Stromal cell of bone marrow (primary cell): ENCODE measurements around the gene ACLY.
"Not testable (repeated sequence)": the region's sequence is repeated elsewhere in the genome, so short reads cannot be mapped to it uniquely, and the experiment has no call there.

ENCODE experiments used
- DNase-seq: peaks from one replicate; pipeline ENCODE4 v3.0.0-alpha.2; 2012; ENCODE audit warnings: low read depth

ACLY gene

DNA sequence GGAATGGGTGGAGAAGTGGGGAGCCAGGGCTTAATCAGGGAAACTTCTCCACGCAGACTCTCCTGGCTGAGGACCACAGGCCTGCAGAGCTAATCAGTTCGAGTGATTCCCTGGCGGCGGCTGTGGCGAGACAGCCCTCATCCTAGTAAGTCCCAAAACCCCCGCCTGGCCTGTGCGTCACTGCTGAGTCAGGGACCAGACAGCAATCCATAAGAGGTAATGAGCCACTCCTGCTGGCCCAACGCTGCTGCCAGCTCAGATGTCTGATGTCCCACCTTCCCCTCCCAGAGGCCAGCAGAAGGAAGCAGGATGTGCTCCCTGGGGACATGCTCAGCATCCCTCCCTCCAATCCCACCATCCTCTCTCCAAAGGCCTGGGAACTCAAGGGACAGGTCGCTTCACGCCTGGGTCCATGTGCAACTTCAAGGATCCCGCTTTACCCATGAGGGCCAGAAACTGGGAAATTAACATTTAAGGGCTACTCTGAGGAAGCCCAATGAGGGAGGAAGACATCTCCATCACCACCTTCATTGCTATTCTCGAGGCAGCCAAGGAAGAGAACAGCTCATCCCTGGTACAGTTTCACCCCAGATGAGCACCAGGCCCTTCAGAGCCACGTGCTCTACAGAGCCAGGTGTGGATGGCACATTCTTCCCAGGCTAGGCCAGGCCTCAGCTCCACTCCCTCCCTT lies 7.9 kb downstream of the ACLY start:
- peak; percentile 91 for DNase-seq

GRCh38 chr17:41909088-41909487 lies 9.7 kb downstream of the ACLY start:
- DNase-seq: no peak

DNA sequence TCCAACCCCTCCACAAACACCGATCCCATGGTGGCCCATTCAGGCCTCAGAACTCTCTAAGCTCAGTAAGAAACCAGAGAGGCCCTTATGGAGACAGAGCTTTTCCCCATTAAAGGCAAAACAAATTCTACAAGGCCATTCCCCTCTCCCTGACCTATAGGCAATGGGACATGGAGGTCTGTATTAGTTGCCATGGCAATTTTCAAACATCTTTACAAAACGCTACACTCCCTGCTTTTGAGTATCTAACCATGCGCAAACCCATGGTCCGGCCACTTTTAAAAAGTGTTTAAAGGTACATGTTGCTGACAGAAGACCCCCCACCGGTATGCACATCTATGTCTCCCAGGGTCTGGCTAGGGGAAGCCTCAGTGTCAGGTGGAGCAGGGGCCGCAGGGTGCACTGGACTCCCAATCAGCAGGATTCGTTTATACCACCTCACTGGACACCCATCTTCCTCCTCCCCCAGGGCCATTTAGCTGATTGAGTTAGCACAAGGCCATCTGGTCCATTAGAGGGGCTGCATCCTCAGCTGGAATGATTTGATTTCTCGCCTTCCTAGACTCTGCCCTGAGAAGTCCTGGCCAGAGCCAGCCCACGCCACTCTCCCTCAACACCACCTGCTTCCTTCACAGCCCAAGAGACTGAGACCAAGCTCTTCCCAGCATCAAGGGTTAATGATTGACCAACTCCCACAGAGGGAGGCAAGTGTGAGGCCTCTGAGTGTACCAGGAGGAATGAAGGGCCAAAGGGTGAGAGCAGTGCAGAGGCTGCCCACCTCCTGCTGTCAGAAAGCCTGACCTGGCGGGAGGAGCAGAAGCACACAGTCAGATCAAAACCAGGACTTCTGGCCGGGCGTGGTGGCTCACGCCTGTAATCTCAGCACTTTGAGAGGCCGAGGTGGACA lies 10.9 kb downstream of the ACLY start:
- DNase-seq: no peak

DNA sequence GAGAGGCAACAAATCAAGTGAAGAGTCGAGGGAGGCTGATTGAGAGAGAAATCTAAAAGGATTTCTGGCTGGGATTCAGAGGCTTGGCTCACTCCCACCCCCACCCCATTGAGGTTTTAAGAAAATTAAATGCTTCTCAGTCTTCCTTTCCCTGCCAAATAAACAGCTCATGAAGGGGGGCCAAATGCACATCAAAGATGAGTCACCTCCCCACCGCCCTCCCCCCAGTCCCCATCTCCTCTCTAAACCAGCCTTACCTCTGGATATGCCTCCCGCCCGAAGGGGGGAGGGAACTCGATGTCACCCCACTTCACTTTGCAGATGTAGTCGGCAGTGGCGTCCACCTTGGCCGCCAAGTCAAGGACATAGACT lies 11.6 kb downstream of the ACLY start:
- peak; percentile 62 for DNase-seq

GRCh38 chr17:41906465-41907184 lies 12.1 kb downstream of the ACLY start:
- no peak for DNase-seq

- no peak for DNase-seq
These were observed 13.6 kb downstream of the ACLY start for GRCh38 chr17:41905172-41905571.

- no peak for DNase-seq
These were observed 14.4 kb downstream of the ACLY start for GRCh38 chr17:41904242-41904841.

DNA sequence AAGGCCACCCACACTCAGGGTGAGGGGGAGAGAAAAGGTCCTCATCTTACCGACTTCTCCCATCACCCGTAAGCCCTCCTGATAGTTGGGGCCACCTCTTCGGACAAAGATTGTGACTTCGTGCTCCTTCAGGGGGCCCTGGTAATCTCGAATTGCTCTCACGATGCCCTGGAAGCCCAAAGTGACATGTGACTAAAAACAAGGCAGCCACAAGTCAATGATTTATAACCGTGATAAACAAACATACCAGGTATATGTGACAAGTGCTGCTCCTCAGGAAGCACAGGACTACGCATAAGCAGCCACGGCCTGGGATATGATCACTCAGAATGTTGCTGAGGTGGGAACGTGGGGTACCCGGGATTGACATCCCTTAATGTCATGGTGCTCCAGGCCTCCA lies 17.1 kb downstream of the ACLY start:
- no peak for DNase-seq

GRCh38 chr17:41896726-41897125 lies 22.0 kb downstream of the ACLY start:
- DNase-seq: no peak

GRCh38 chr17:41895617-41896016 lies 23.1 kb downstream of the ACLY start:
- no peak for DNase-seq

- DNase-seq: peak; percentile 54
These were observed 23.9 kb downstream of the ACLY start for GRCh38 chr17:41894791-41895331.

- DNase-seq: no peak
These were observed 25.4 kb downstream of the ACLY start for GRCh38 chr17:41893384-41893783.

GRCh38 chr17:41892021-41892376 lies 26.8 kb downstream of the ACLY start:
- no peak for DNase-seq

- DNase-seq: no peak
These were observed 27.4 kb downstream of the ACLY start for GRCh38 chr17:41891135-41892020.

DNA sequence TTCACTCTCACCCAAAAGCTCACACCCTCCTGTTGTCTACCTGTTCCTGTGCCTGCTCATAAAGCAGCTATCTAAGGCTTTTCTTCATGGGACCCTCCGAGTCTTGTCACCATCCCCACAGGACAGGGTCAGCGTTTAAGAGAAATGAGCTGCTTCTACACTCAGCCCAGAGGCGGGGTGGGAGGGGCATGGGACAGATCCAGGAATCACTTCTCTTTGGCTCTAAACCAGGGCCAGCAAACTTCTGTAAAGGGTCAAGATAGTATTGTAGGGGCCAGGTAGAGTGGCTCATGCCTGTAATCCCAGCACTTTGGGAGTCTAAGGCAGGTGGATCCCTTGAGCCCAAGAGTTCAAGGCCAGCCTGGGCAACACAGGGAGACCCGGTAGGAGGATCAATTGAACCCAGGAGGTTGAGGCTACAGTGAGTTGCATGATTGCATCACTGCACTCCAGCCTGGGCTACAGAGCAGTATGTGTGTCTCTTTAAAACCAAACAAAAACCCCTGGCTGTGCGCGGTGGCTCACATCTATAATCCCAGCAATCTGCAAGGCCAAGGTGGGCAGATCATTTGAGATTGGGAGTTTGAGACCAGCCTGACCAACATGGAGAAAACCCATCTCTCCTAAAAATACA lies 30.3 kb downstream of the ACLY start:
- no peak for DNase-seq

DNA sequence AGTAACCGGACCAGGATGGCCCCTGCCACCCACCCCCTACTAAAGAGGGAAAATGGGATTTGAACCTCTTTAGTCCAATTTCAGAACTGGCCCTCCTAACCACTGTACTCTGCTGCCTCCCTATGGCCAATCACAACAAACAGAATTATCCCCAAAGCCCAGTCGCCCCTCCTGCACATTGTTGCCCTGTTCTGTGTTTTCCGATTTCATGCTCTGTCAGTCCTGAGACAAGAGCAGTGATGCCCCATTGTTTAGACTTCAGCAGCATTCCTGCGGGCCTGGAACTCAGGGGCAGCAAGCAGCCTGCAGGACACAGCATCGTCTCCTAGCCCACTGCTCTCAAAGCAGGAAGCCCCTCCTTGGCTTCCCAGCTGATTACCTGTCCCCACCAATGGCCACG lies 33.0 kb downstream of the ACLY start:
- DNase-seq: no peak

DNA sequence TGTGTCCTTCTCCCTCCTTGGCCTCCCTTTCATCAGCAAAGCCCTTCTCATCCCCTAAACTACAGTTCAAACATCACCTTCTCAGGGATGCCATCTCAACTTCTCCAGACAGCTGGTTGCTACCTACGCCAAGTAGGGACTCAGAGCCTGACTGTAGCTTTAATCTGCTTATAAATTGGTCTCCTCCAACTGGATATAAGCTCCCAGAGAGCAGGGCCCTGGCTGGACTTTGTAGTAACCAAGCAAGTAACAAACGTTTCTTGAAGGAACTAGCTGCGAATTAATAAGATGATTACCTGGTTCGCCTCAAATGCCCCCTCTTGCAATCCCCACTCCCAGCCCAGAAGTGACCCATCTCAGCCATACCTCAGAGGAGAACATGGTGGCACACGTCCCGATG lies 36.0 kb downstream of the ACLY start:
- no peak for DNase-seq

DNA sequence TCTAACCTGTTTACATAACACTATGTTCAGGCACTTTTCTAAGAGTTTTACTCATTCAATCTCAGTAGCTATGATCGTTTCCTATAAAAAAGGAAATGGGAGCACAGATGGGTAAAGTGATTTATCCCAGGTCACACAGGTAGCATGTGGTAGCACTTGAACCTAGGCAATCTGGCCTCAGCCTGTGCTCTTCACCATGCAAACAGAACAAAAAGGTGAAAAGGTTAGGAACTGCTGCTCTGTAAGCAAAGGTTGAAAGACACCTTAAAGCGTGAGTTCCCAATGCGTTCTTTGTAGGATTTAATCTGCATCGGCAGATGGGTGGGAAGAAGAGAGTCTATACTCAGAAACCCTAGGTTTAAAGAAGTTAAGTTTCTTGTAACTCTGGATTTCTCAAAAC lies 38.6 kb downstream of the ACLY start:
- DNase-seq: no peak

- DNase-seq: not testable (repeated sequence)
These were observed 44.5 kb downstream of the ACLY start for GRCh38 chr17:41874293-41874670.

DNA sequence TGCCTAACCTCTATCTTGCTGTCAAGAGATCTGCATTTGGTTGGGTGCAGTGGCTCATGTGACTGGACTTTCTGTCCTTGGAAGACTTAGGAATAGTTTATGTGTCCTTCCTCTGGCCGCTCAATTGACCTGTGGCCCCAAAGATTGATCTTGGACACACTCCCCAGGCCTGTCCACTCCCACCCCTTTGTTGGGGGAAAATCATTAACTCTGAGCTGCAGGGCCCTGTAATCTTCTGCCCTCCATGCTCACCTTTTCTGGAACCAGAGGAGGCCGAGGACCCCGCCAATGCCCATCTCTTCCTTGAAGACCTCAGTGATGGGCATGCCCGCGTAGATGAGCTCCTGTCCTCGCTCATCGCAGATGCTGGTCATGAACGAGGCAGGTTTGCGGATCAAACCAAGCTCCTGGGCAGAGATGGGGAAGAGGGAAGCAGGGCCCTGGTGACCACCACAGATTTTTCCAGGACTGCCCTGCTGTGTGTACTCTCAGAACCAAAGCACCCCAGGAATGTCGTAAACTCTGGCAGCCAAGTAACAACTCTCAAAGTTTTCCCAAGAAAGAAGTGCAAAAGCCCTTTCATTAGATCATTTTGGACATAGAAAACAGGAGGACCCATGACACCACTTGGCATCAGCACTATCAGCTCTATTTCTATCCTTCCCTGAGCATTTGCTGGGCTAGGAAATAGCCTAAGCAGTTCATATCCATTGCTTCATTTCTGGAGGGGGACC lies 45.0 kb downstream of the ACLY start:
- DNase-seq: no peak
